ENCODE data around the gene PAIP2. TPM values are rescaled to one million over a fixed set of nuclear protein-coding genes. Genes with fewer than 3 reads are reported as not detected.
A peak's percentile ranks its signal among the peaks of the same experiment; 100 is the strongest.

The PAIP2 gene
- 100 to 1,000 TPM; 105 to 119 TPM for total RNA-seq

- Histone ChIP-seq H3K9me3 (no peaks in the 10 kb centered on the region), H3K4me3 (peak within 1 kb of the TSS; percentile 73 to 91), H3K27ac (peak within 1 kb of the TSS; percentile 97 to 99), H3K36me3 (no peaks in the 10 kb centered on the region), H3K4me1 (replicated peaks) (peaks cover 4% of the 10 kb centered on the region), H3K27me3 (replicated peaks; ENCODE audit: insufficient read depth) (no peaks in the 10 kb centered on the region)
- DNase-seq (ENCODE audit: low spot score), result peak; percentile 96
- under 1% methylated on average over 65 of the region's 66 CpGs for WGBS
- intact Hi-C loops (cut with DNase I), result loop anchor here (5.0 kb wide), 1 partner anchor 50 kb away; the partner anchor contains the start of gene MATR3
- TF ChIP-seq POLR2A (IDR thresholded peaks at IDR 0.05) (peak; percentile 96), POLR2AphosphoS5 (IDR thresholded peaks at IDR 0.05) (peak; percentile 96)
- TF ChIP-seq, protein P1, sequence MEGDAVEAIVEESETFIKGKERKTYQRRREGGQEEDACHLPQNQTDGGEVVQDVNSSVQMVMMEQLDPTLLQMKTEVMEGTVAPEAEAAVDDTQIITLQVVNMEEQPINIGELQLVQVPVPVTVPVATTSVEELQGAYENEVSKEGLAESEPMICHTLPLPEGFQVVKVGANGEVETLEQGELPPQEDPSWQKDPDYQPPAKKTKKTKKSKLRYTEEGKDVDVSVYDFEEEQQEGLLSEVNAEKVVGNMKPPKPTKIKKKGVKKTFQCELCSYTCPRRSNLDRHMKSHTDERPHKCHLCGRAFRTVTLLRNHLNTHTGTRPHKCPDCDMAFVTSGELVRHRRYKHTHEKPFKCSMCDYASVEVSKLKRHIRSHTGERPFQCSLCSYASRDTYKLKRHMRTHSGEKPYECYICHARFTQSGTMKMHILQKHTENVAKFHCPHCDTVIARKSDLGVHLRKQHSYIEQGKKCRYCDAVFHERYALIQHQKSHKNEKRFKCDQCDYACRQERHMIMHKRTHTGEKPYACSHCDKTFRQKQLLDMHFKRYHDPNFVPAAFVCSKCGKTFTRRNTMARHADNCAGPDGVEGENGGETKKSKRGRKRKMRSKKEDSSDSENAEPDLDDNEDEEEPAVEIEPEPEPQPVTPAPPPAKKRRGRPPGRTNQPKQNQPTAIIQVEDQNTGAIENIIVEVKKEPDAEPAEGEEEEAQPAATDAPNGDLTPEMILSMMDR (IDR thresholded peaks at IDR 0.05), result peak; percentile 77 to 97 (median 87)
These were observed at the start of gene PAIP2 for GRCh38 chr5:139341689-139342422. PAIP2 (plus strand) TSS chr5:139341854; CDS start chr5:139363785, 21,931 bp downstream.

- intact Hi-C loops (cut with DNase I), result loop anchor here (5.0 kb wide), 1 partner anchor 49 kb away; the partner anchor contains the start of gene PAIP2
- Histone ChIP-seq H3K36me3 (no peaks in the 10 kb centered on the region), H3K27me3 (replicated peaks; ENCODE audit: insufficient read depth) (no peaks in the 10 kb centered on the region), H3K4me1 (replicated peaks) (no peaks in the 10 kb centered on the region), H3K4me3 (peak overlapping the region; percentile 67 to 74), H3K27ac (peak overlapping the region; percentile 98 to 100), H3K9me3 (no peaks in the 10 kb centered on the region)
- no peak for DNase-seq (ENCODE audit: low spot score)
- 24% methylated on average over 11 of the region's 11 CpGs for WGBS
- TF ChIP-seq POLR2AphosphoS5 (IDR thresholded peaks at IDR 0.05) (no peak), POLR2A (IDR thresholded peaks at IDR 0.05) (no peak)
- TF ChIP-seq, protein P1 (IDR thresholded peaks at IDR 0.05), result no peak
These were observed 48.5 kb upstream of the PAIP2 start for GRCh38 chr5:139293202-139293506.

DNA sequence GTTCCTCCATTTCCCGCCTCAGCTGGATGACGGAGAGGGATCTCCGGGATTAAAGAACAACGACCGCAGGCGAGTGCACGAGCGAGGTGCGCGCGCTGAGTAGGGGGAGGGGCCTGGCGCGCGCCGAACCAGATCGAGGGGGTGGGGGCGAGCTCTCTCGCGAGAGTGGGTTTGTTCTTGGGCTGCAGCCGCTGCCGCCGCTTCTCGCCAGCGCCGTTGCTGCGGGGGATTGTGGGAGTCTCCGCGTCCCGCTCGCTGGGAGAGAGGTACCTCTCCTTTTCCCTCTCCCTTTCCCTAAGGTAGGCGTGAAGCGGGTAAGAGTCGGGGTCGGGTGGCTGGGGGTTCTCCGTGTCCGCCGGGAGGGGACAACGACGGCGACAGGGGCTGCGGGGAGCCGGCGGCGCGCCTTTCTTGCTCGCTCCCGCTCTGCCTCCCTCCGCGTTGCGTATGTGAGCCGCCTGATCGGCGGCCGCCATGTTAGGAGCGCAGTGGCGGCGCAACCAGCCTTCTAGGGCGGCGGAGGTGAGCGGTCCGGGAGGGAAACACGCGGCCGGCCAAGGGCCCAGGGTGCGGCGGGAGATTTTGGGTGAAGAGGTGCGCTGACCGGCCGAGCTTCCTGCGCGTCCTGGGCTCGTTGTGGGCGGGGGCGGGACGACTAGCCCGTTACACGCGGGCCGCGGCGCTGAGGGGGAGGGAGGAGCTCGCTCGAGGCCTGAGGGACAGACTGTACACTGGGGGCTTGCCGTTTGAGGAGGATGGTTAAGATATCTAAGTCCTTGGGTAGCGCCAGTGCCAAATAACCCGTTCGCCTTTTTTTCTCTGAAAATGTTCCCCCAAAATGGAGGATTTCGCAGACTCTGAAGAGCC is 47.9 kb upstream of the PAIP2 start, which contains the start of gene MATR3:
Gene MATR3 (plus strand): TSS at position 234 of the 867 bp plus-strand sequence. CDS start 13,676 bp downstream, outside the sequence.
- H3K4me3 ChIP-seq, result peak within 1 kb of the TSS; percentile 67 to 74
- peak; percentile 95 for DNase-seq (ENCODE audit: low spot score)
- peak within 1 kb of the TSS; percentile 98 to 100 for H3K27ac ChIP-seq
- TF ChIP-seq, protein P1 (IDR thresholded peaks at IDR 0.05), result peak in 2 of 4 experiments; percentile 7 to 24
- peak; percentile 92 for TF ChIP-seq POLR2AphosphoS5 (IDR thresholded peaks at IDR 0.05)
- peak; percentile 96 for TF ChIP-seq POLR2A (IDR thresholded peaks at IDR 0.05)
- H3K36me3 ChIP-seq, result no peaks in the 10 kb centered on the region
- peaks cover 2% of the 10 kb centered on the region for H3K4me1 ChIP-seq (replicated peaks)
- no peaks in the 10 kb centered on the region for H3K9me3 ChIP-seq
- H3K27me3 ChIP-seq (replicated peaks; ENCODE audit: insufficient read depth), result no peaks in the 10 kb centered on the region
- under 1% methylated on average over 88 of the region's 88 CpGs for WGBS
- intact Hi-C loops (cut with DNase I), result loop anchor here (5.0 kb wide), 1 partner anchor 49 kb away; the partner anchor contains the start of gene PAIP2

DNA sequence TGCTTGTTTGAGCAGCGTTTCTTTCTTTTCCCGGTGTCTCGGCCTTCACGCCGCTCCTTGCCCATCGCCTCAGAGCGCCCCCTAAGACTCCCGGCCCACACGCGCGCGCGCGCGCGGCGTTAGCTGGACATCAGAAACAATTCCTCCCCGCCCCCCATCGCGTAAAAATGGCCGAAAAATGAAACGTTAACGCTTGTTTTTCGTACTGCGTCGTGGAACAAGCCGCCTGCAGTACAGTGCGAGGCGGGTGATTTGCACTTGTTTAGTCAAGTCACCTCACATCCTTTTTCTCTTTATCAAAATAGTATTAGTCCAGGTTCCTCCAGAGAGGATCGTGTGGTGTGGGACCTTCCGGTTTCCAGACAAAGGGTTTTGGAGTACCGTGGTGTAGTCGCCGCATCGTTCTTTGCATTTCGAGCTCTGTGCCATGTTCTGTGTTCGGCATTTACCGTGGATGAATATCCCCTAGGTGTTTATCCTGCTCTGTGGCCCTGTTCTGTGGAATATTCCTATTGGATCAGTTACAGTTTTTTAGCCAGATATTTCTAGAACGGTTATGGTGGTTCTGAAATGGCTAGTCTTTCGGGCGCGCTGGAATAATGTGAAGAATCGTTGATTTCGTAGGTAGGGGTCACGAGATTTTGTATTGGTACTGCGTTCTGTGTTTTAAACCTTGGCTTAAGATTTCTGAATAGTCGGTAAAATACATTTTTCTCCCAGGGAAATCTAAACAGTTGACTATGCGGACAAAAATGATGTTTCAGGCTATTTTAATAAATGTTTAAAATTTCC is 47.1 kb upstream of the PAIP2 start:
- Histone ChIP-seq H3K4me1 (replicated peaks) (peaks cover 10% of the 10 kb centered on the region), H3K27me3 (replicated peaks; ENCODE audit: insufficient read depth) (no peaks in the 10 kb centered on the region), H3K27ac (peak overlapping the region; percentile 98 to 100), H3K9me3 (no peaks in the 10 kb centered on the region), H3K36me3 (no peaks in the 10 kb centered on the region), H3K4me3 (peak overlapping the region; percentile 67 to 74)
- intact Hi-C loops (cut with DNase I), result loop anchor here (5.0 kb wide), 1 partner anchor 48 kb away; the partner anchor contains the start of gene PAIP2
- TF ChIP-seq, protein P1 (IDR thresholded peaks at IDR 0.05), result peak in 1 of 4 experiments; percentile 29
- TF ChIP-seq POLR2AphosphoS5 (IDR thresholded peaks at IDR 0.05), result no peak
- TF ChIP-seq POLR2A (IDR thresholded peaks at IDR 0.05), result peak; percentile 27
- under 1% methylated on average over 48 of the region's 48 CpGs for WGBS
- DNase-seq (ENCODE audit: low spot score), result peak; percentile 73

Measured in prostate gland (tissue), 2 donors.